ENCODE data around the gene ZNRF3.
A peak's percentile ranks its signal among the peaks of the same experiment; 100 is the strongest.
"Not testable (repeated sequence)": the region's sequence is repeated elsewhere in the genome, so short reads cannot be mapped to it uniquely, and the experiment has no call there.

ZNRF3 gene

DNA sequence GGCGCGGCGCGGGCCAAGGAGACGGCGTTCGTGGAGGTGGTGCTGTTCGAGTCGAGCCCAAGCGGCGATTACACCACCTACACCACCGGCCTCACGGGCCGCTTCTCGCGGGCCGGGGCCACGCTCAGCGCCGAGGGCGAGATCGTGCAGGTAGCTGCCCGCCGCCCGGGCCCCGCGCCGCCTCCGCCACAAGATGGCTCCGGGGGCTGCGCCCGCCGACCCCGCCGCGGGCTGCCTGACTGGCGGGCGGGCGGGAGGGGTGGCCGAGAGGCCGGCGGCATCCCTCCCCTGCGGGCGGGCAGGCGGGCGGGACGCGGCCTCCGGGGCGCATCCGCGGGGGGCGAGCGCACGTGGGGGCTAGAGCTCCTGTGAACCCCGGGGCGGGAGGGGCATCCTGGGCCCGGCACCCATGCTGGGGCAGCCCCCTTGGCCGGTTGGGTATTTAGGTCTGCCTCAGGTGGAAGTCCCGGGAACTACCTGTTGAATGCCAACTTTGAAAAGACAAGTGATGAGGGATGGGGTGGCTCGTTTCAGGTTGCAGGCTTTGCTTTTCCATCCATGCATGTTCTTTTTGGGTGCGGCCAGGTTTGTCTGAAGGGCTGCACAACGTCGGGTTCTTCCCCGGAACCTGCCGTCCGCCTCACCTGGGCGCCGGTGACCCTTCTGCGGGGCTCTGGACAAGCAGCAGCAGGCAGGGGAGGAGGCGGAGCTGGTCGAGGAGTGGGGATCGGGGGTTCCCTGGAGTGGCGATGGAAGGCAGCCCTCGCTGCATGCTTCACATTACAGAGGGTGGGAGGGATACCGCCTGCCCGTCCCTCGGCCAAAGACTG is 760 bp downstream of the ZNRF3 start:
- no peaks in the 10 kb centered on the region for H3K27me3 ChIP-seq (ENCODE audit: control insufficient read depth in 1 of 2, insufficient read depth in 1 of 2, low read length in 2 of 2)
- peak overlapping the region; percentile 84 to 86 for H3K4me3 ChIP-seq (ENCODE audit: insufficient read depth in 1 of 2, low read depth in 1 of 2, low read length in 2 of 2)

DNA sequence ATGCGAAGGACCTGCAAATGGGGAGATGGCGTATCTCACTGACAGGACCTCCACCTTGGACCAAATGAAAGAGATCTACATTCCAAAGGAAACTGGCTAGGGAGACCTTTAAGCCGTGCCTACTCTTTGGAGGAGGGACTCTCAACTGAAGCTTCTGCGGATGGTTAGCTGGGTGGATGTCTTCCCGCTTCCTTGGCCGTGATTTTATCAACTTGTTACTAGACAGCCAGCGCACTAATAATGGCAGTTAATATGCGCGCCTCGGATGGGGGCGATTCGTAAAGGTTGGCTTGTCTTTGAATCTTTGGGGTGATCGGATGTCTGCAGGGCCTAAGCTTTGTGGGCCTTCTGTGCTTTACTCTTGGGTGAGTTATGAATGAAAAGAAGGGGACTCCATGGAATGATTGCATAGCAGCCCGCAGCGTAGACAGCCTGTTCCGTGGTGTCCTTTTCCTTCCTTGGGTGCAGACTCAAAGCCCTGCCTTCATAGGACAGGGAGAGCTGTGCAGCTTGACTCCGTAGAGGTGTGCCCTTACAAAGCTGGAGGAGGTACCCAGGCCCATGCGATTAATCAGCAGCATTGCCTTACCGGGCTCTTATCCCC is 1.5 kb downstream of the ZNRF3 start:
- Histone ChIP-seq H3K9me3 (ENCODE audit: control insufficient read depth, low read length) (no peaks in the 10 kb centered on the region), H3K27me3 (ENCODE audit: control insufficient read depth in 1 of 2, insufficient read depth in 1 of 2, low read length in 2 of 2) (no peaks in the 10 kb centered on the region), H3K27ac (ENCODE audit: low read length, poor library complexity, severe bottlenecking) (no peak overlapping the region), H3K4ac (ENCODE audit: low read depth in 1 of 2, low read length in 2 of 2) (no peak overlapping the region), H2BK15ac (ENCODE audit: low read depth, poor library complexity, severe bottlenecking) (no peak overlapping the region), H2BK120ac (ENCODE audit: low read depth, low read length) (no peak overlapping the region), H3K4me3 (ENCODE audit: insufficient read depth in 1 of 2, low read depth in 1 of 2, low read length in 2 of 2) (peak overlapping the region; percentile 84 to 86), H2AFZ (ENCODE audit: low read depth, low read length) (peak overlapping the region; percentile 36), H3K79me1 (replicated peaks; ENCODE audit: low read length, poor library complexity, severe bottlenecking) (peaks cover 26% of the 10 kb centered on the region), H3K23ac (ENCODE audit: low read length in 2 of 2) (peak overlapping the region in 1 of 2 experiments; percentile 73), H3K4me2 (ENCODE audit: low read length, poor library complexity, severe bottlenecking) (peak overlapping the region; percentile 99), H3K18ac (ENCODE audit: low read depth in 1 of 2, low read length in 2 of 2) (no peak overlapping the region), H3K4me1 (ENCODE audit: control insufficient read depth, insufficient read depth, low read depth, low read length) (peaks cover 11% of the 10 kb centered on the region), H3K9ac (ENCODE audit: low read length) (peak overlapping the region; percentile 73), H3K36me3 (ENCODE audit: control insufficient read depth in 1 of 2, insufficient read depth in 2 of 2, low read depth in 1 of 2, low read length in 2 of 2) (no peaks in the 10 kb centered on the region), H2BK12ac (ENCODE audit: low read length in 2 of 2) (no peak overlapping the region), H4K8ac (ENCODE audit: low read length) (peak overlapping the region; percentile 60), H2AK5ac (ENCODE audit: low read length, severe bottlenecking) (no peak overlapping the region), H2BK5ac (ENCODE audit: low read depth, low read length, poor library complexity, severe bottlenecking) (no peak overlapping the region), H3K14ac (ENCODE audit: low read length in 2 of 2) (peak overlapping the region in 1 of 2 experiments; percentile 90), H4K91ac (ENCODE audit: low read length) (no peak overlapping the region)
- WGBS = 31% methylated on average over 19 of the region's 19 CpGs
- DNase-seq = peak; percentile 3

More for the DNA sequence above, 760 bp downstream of the ZNRF3 start:
- H2BK5ac ChIP-seq (ENCODE audit: low read depth, low read length, poor library complexity, severe bottlenecking) = no peak overlapping the region
- no peaks in the 10 kb centered on the region for H3K36me3 ChIP-seq (ENCODE audit: control insufficient read depth in 1 of 2, insufficient read depth in 2 of 2, low read depth in 1 of 2, low read length in 2 of 2)
- H3K9ac ChIP-seq (ENCODE audit: low read length) = peak overlapping the region; percentile 73
- peak; percentile 43 for DNase-seq
- peak overlapping the region; percentile 60 for H4K8ac ChIP-seq (ENCODE audit: low read length)
- H2BK15ac ChIP-seq (ENCODE audit: low read depth, poor library complexity, severe bottlenecking) = peak overlapping the region; percentile 1
- peak overlapping the region; percentile 54 to 84 for H3K18ac ChIP-seq (ENCODE audit: low read depth in 1 of 2, low read length in 2 of 2)
- H2BK120ac ChIP-seq (ENCODE audit: low read depth, low read length) = peak overlapping the region; percentile 49
- peak overlapping the region; percentile 36 for H2AFZ ChIP-seq (ENCODE audit: low read depth, low read length)
- no peak overlapping the region for H3K27ac ChIP-seq (ENCODE audit: low read length, poor library complexity, severe bottlenecking)
- WGBS = 3% methylated on average over 56 of the region's 78 CpGs
- peaks cover 11% of the 10 kb centered on the region for H3K4me1 ChIP-seq (ENCODE audit: control insufficient read depth, insufficient read depth, low read depth, low read length)
- peak overlapping the region in 1 of 2 experiments; percentile 92 for H3K23ac ChIP-seq (ENCODE audit: low read length in 2 of 2)
- peak overlapping the region; percentile 99 for H3K4me2 ChIP-seq (ENCODE audit: low read length, poor library complexity, severe bottlenecking)
- H3K14ac ChIP-seq (ENCODE audit: low read length in 2 of 2) = peak overlapping the region in 1 of 2 experiments; percentile 90
- no peak overlapping the region for H3K4ac ChIP-seq (ENCODE audit: low read depth in 1 of 2, low read length in 2 of 2)
- H2AK5ac ChIP-seq (ENCODE audit: low read length, severe bottlenecking) = no peak overlapping the region
- no peaks in the 10 kb centered on the region for H3K9me3 ChIP-seq (ENCODE audit: control insufficient read depth, low read length)
- H3K79me1 ChIP-seq (replicated peaks; ENCODE audit: low read length, poor library complexity, severe bottlenecking) = peaks cover 20% of the 10 kb centered on the region
- H4K91ac ChIP-seq (ENCODE audit: low read length) = peak overlapping the region; percentile 50
- no peak overlapping the region for H2BK12ac ChIP-seq (ENCODE audit: low read length in 2 of 2)

DNA sequence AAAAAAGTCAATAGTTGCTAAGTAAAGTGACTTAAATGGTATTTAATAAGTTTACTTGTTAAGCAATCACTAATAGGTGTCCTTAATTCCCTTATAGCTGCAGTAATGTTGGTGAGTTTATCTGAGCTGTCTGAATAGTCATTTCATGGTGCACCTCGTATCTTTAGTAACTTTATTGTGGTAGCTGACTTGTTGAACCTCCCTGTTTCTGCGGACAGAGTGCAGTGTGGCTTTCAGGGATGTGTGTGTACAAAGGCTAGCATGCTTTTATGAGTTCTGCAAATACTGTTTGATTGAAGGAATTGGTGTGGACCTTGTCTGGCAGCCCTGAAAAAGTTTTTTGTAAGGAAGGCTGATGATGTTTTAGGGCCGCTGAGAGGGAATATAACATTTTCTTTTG is 2.6 kb downstream of the ZNRF3 start:
- no peak overlapping the region for H3K14ac ChIP-seq (ENCODE audit: low read length in 2 of 2)

DNA sequence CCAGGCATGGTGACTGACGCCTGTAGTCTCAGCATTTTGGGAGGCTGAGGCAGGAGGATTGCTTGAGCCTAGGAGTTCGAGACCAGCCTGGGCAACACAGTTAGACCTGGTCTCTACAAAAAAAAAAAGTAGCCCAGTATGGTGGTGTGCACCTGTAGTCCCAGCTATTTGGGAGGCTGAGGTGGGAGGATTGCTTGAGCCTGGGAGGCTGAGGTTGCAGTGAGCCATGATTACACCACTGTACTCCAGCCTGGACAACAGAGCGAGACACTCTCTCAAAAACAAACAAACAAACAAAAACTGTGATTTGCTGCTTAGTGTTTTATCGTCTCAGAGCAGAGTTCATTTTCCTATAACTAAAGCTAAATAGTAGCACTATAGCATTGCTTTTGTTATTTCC is 3.3 kb downstream of the ZNRF3 start:
- DNase-seq; H3K27ac ChIP-seq (ENCODE audit: low read length, poor library complexity, severe bottlenecking); H3K4ac ChIP-seq (ENCODE audit: low read depth in 1 of 2, low read length in 2 of 2); H2BK15ac ChIP-seq (ENCODE audit: low read depth, poor library complexity, severe bottlenecking); H3K4me3 ChIP-seq (ENCODE audit: insufficient read depth in 1 of 2, low read depth in 1 of 2, low read length in 2 of 2); H3K4me2 ChIP-seq (ENCODE audit: low read length, poor library complexity, severe bottlenecking); H2AK5ac ChIP-seq (ENCODE audit: low read length, severe bottlenecking); H3K9ac ChIP-seq (ENCODE audit: low read length); H3K27me3 ChIP-seq (ENCODE audit: control insufficient read depth in 1 of 2, insufficient read depth in 1 of 2, low read length in 2 of 2); H4K91ac ChIP-seq (ENCODE audit: low read length); H2AFZ ChIP-seq (ENCODE audit: low read depth, low read length); H3K9me3 ChIP-seq (ENCODE audit: control insufficient read depth, low read length); H3K23ac ChIP-seq (ENCODE audit: low read length in 2 of 2); H3K36me3 ChIP-seq (ENCODE audit: control insufficient read depth in 1 of 2, insufficient read depth in 2 of 2, low read depth in 1 of 2, low read length in 2 of 2); H3K18ac ChIP-seq (ENCODE audit: low read depth in 1 of 2, low read length in 2 of 2); H4K8ac ChIP-seq (ENCODE audit: low read length); H2BK120ac ChIP-seq (ENCODE audit: low read depth, low read length); H2BK5ac ChIP-seq (ENCODE audit: low read depth, low read length, poor library complexity, severe bottlenecking); H2BK12ac ChIP-seq (ENCODE audit: low read length in 2 of 2); H3K14ac ChIP-seq (ENCODE audit: low read length in 2 of 2): not testable (repeated sequence)
- WGBS = 94% methylated on average over 4 of the region's 4 CpGs
- peaks cover 11% of the 10 kb centered on the region for H3K4me1 ChIP-seq (ENCODE audit: control insufficient read depth, insufficient read depth, low read depth, low read length)
- H3K79me1 ChIP-seq (replicated peaks; ENCODE audit: low read length, poor library complexity, severe bottlenecking) = peaks cover 32% of the 10 kb centered on the region

More for the DNA sequence above, 2.6 kb downstream of the ZNRF3 start:
- no peak overlapping the region for H2AFZ ChIP-seq (ENCODE audit: low read depth, low read length)
- H3K4ac ChIP-seq (ENCODE audit: low read depth in 1 of 2, low read length in 2 of 2) = no peak overlapping the region
- no peaks in the 10 kb centered on the region for H3K36me3 ChIP-seq (ENCODE audit: control insufficient read depth in 1 of 2, insufficient read depth in 2 of 2, low read depth in 1 of 2, low read length in 2 of 2)
- no peak overlapping the region for H2BK120ac ChIP-seq (ENCODE audit: low read depth, low read length)
- no peak overlapping the region for H4K91ac ChIP-seq (ENCODE audit: low read length)
- no peak overlapping the region for H3K9ac ChIP-seq (ENCODE audit: low read length)
- no peak overlapping the region for H2BK15ac ChIP-seq (ENCODE audit: low read depth, poor library complexity, severe bottlenecking)
- H3K27ac ChIP-seq (ENCODE audit: low read length, poor library complexity, severe bottlenecking) = no peak overlapping the region
- no peak overlapping the region for H2AK5ac ChIP-seq (ENCODE audit: low read length, severe bottlenecking)
- no peak overlapping the region for H3K4me3 ChIP-seq (ENCODE audit: insufficient read depth in 1 of 2, low read depth in 1 of 2, low read length in 2 of 2)
- no peaks in the 10 kb centered on the region for H3K9me3 ChIP-seq (ENCODE audit: control insufficient read depth, low read length)
- H3K4me2 ChIP-seq (ENCODE audit: low read length, poor library complexity, severe bottlenecking) = no peak overlapping the region
- H3K4me1 ChIP-seq (ENCODE audit: control insufficient read depth, insufficient read depth, low read depth, low read length) = peaks cover 11% of the 10 kb centered on the region
- WGBS = 86% methylated on average over 3 of the region's 3 CpGs
- no peaks in the 10 kb centered on the region for H3K27me3 ChIP-seq (ENCODE audit: control insufficient read depth in 1 of 2, insufficient read depth in 1 of 2, low read length in 2 of 2)
- H3K23ac ChIP-seq (ENCODE audit: low read length in 2 of 2) = no peak overlapping the region
- no peak overlapping the region for H3K18ac ChIP-seq (ENCODE audit: low read depth in 1 of 2, low read length in 2 of 2)
- no peak overlapping the region for H4K8ac ChIP-seq (ENCODE audit: low read length)
- no peak for DNase-seq
- H3K79me1 ChIP-seq (replicated peaks; ENCODE audit: low read length, poor library complexity, severe bottlenecking) = peaks cover 29% of the 10 kb centered on the region
- H2BK12ac ChIP-seq (ENCODE audit: low read length in 2 of 2) = no peak overlapping the region
- H2BK5ac ChIP-seq (ENCODE audit: low read depth, low read length, poor library complexity, severe bottlenecking) = no peak overlapping the region
